H9 (cell line): ENCODE measurements around the gene PSMB7. TPM values are rescaled to one million over a fixed set of nuclear protein-coding genes. Genes with fewer than 3 reads are reported as not detected.

Experiments
- DNase-seq: peaks from one replicate; pipeline ENCODE4 v3.0.0-alpha.2; 2017
- H2AFZ ChIP-seq: one replicate; pipeline ENCODE4 v1.6.1; 2013; ENCODE audit warnings: mild to moderate bottlenecking, low read length, control low read depth, moderate library complexity
- H2AK5ac ChIP-seq: 2 replicates; pipeline ENCODE4 v1.6.1; 2013; ENCODE audit warnings: low read length, control low read depth, mixed read lengths; ENCODE audit not compliant: insufficient read length
- H2BK120ac ChIP-seq: one replicate; pipeline ENCODE4 v1.6.1; 2013; ENCODE audit warnings: low read depth, mild to moderate bottlenecking, low read length, control low read depth, inconsistent platforms; ENCODE audit not compliant: poor library complexity, severe bottlenecking
- H2BK12ac ChIP-seq: 2 replicates; pipeline ENCODE4 v1.6.1; 2013; ENCODE audit warnings: low read length, control low read depth, mixed read lengths, low read depth; ENCODE audit not compliant: insufficient read length
- H2BK15ac ChIP-seq: 2 replicates; pipeline ENCODE4 v1.6.1; 2013; ENCODE audit warnings: low read depth, low read length, control low read depth
- H2BK20ac ChIP-seq: one replicate; pipeline ENCODE4 v1.6.1; 2013; ENCODE audit warnings: low read depth, mild to moderate bottlenecking, low read length, control low read depth, inconsistent platforms; ENCODE audit not compliant: poor library complexity, severe bottlenecking
- H2BK5ac ChIP-seq: 2 replicates; pipeline ENCODE4 v1.6.1; 2013; ENCODE audit warnings: low read length, control low read depth, mixed read lengths; ENCODE audit not compliant: insufficient read length
- H3K14ac ChIP-seq: 2 replicates; pipeline ENCODE4 v1.6.1; 2013; ENCODE audit warnings: low read length, control low read depth; ENCODE audit not compliant: insufficient read depth
- H3K18ac ChIP-seq: 2 replicates; pipeline ENCODE4 v1.6.1; 2013; ENCODE audit warnings: low read depth, mild to moderate bottlenecking, mixed read lengths, low read length, control low read depth; ENCODE audit not compliant: insufficient read length
- H3K23ac ChIP-seq: 2 replicates; pipeline ENCODE4 v1.6.1; 2013; ENCODE audit warnings: low read length, control low read depth, mixed read lengths, low read depth; ENCODE audit not compliant: insufficient read length
- H3K23me2 ChIP-seq: 2 replicates; pipeline ENCODE4 v1.6.1; 2013; ENCODE audit warnings: low read depth, mild to moderate bottlenecking, mixed read lengths, low read length, control low read depth; ENCODE audit not compliant: insufficient read length, poor library complexity, severe bottlenecking
- H3K27ac ChIP-seq: 2 replicates; pipeline ENCODE4 v1.5.1; 2013; ENCODE audit warnings: low read length, control low read depth, mixed read lengths, low read depth; ENCODE audit not compliant: insufficient read length
- H3K27me3 ChIP-seq: 2 replicates; pipeline ENCODE4 v1.6.1; 2013; ENCODE audit warnings: low read length, control low read depth, inconsistent platforms; ENCODE audit not compliant: insufficient read depth
- H3K4ac ChIP-seq: 2 replicates; pipeline ENCODE4 v1.6.1; 2013; ENCODE audit warnings: low read depth, mild to moderate bottlenecking, control low read depth, inconsistent platforms, low read length, moderate library complexity
- H3K4me1 ChIP-seq: 2 replicates; pipeline ENCODE4 v1.6.1; 2013; ENCODE audit warnings: low read length, control low read depth, inconsistent platforms; ENCODE audit not compliant: insufficient read depth
- H3K4me2 ChIP-seq: 2 replicates; pipeline ENCODE4 v1.6.1; 2013; ENCODE audit warnings: low read length, control low read depth, mixed read lengths; ENCODE audit not compliant: insufficient read length, insufficient read depth
- H3K56ac ChIP-seq: 2 replicates; pipeline ENCODE4 v1.6.1; 2013; ENCODE audit warnings: low read depth, mild to moderate bottlenecking, mixed read lengths, low read length, control low read depth; ENCODE audit not compliant: insufficient read length
- H3K79me1 ChIP-seq: 2 replicates; pipeline ENCODE4 v1.6.1; 2013; ENCODE audit warnings: low read depth, mild to moderate bottlenecking, moderate library complexity, low read length, control low read depth, inconsistent platforms; ENCODE audit not compliant: insufficient read depth, poor library complexity, severe bottlenecking
- H3K79me2 ChIP-seq: 2 replicates; pipeline ENCODE4 v1.6.1; 2013; ENCODE audit warnings: low read length, control low read depth, inconsistent platforms; ENCODE audit not compliant: insufficient read depth
- H3K9ac ChIP-seq: 2 replicates; pipeline ENCODE4 v1.6.1; 2013; ENCODE audit warnings: low read length, control low read depth, mixed read lengths; ENCODE audit not compliant: insufficient read length; ENCODE audit errors: extremely low read depth
- H3K9me3 ChIP-seq: one replicate; pipeline ENCODE4 v1.6.1; 2013; ENCODE audit warnings: low read depth, low read length, inconsistent platforms; ENCODE audit not compliant: control insufficient read depth
- H3T11ph ChIP-seq: one replicate; pipeline ENCODE4 v1.6.1; 2013; ENCODE audit warnings: mild to moderate bottlenecking, low read length, control low read depth, inconsistent platforms
- H4K20me1 ChIP-seq: one replicate; pipeline ENCODE4 v1.6.1; 2013; ENCODE audit not compliant: control insufficient read depth, insufficient read length, insufficient read depth
- H4K5ac ChIP-seq: 2 replicates; pipeline ENCODE4 v1.6.1; 2013; ENCODE audit warnings: low read depth, mild to moderate bottlenecking, mixed read lengths, low read length, control low read depth; ENCODE audit not compliant: insufficient read length
- H4K8ac ChIP-seq: replicated peaks from 2 replicates; pipeline ENCODE4 v1.6.1; 2013; ENCODE audit warnings: low read length, control low read depth, mixed read lengths, low read depth; ENCODE audit not compliant: insufficient read length
- H4K91ac ChIP-seq: 2 replicates; pipeline ENCODE4 v1.6.1; 2013; ENCODE audit warnings: low read depth, mild to moderate bottlenecking, moderate library complexity, mixed read lengths, low read length, control low read depth; ENCODE audit not compliant: insufficient read length
- H3K27ac Mint-ChIP-seq, 3 experiments: 2 replicates in 2 of 3; 3 replicates in 1 of 3; pipeline ENCODE4 v1.8.0; 2020 to 2021; ENCODE audit warnings: mixed read lengths in 3 of 3, mild to moderate bottlenecking in 1 of 3, moderate library complexity in 1 of 3
- H3K27me3 Mint-ChIP-seq: 2 replicates; pipeline ENCODE4 v1.8.0; 2021; ENCODE audit warnings: low read depth, mild to moderate bottlenecking, moderate library complexity, mixed read lengths
- H3K36me3 Mint-ChIP-seq, 3 experiments: 2 replicates in 2 of 3; 3 replicates in 1 of 3; pipeline ENCODE4 v1.8.0; 2020 to 2021; ENCODE audit warnings: low read depth in 3 of 3, mixed read lengths in 3 of 3; ENCODE audit not compliant: insufficient read depth in 1 of 3
- H3K4me1 Mint-ChIP-seq, 2 experiments: 2 replicates each; pipeline ENCODE4 v1.8.0; 2020; ENCODE audit warnings: mixed read lengths in 2 of 2
- H3K4me3 Mint-ChIP-seq, 2 experiments: 2 replicates in 1 of 2; 3 replicates in 1 of 2; pipeline ENCODE4 v1.8.0; 2020 to 2021; ENCODE audit warnings: mild to moderate bottlenecking in 2 of 2, mixed read lengths in 2 of 2, moderate library complexity in 1 of 2
- H3K9me3 Mint-ChIP-seq, 2 experiments: 2 replicates in 1 of 2; 3 replicates in 1 of 2; pipeline ENCODE4 v1.8.0; 2020; ENCODE audit warnings: mild to moderate bottlenecking in 2 of 2, mixed read lengths in 2 of 2, moderate library complexity in 1 of 2
- WGBS: extraction: QIAGEN DNeasy Blood & Tissue Kit; methylation state at CpG from one replicate; pipeline ENCODE4 v1.1.7; 2013; ENCODE audit warnings: missing lambda C conversion rate, low lambda C conversion rate, mixed read lengths; ENCODE audit not compliant: insufficient read length; ENCODE audit errors: extremely low coverage; 5-methylcytosine and 5-hydroxymethylcytosine counted together
- total RNA-seq: library from RNA; stranded (reverse); gene quantifications from 2 replicates; pipeline ENCODE4 v1.2.1, GENCODE V29; 2021
- TF ChIP-seq, protein P1 (sequence below): fragments of 200-600 bp; sonication (generic); conservative IDR thresholded peaks from 3 replicates; pipeline ENCODE4 v1.8.0; 2021; ENCODE audit warnings: antibody characterized with exemption, mild to moderate bottlenecking

PSMB7 gene
- total RNA-seq, 1 experiment from 2014 or later: 209 TPM

DNA sequence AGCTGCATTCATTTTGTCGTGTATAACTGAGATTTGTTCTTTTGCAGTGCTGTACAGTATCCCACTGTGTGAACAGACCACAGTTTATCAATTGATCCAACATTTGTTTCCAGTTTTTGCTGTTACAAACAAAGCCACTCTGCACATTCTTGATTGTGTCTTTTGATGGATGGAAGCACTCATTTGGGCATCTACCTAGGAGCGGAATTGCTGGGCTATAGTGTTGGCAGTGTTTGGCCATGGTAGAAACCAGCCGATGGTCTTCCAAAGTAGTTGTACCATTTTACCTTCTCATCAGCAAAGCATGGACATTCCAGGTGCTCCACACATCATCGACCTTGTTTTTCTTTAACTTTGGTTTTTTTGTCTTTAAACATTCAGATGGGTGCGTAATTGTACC lies 77.7 kb downstream of the PSMB7 start:
- Histone ChIP-seq H3T11ph (no peak overlapping the region), H3K9ac (no peak overlapping the region), H3K27me3 (no peaks in the 10 kb centered on the region)

More for the DNA sequence above, 77.7 kb downstream of the PSMB7 start:
- no peak overlapping the region for H3K56ac ChIP-seq
- Mint-ChIP-seq H3K4me3 (no peak overlapping the region), H3K9me3 (peaks cover 4 to 6% of the 10 kb centered on the region in 2 experiments; a peak in 3 of 5 replicates), H3K4me1 (peaks cover 16 to 22% of the 10 kb centered on the region in 2 experiments), H3K27me3 (no peaks in the 10 kb centered on the region; the same call in 1 of the 2 replicates), H3K27ac (no peak overlapping the region), H3K36me3 (peaks cover 11 to 18% (median 14%) of the 10 kb centered on the region in 3 experiments; a peak in 6 of 7 replicates)
- no peak overlapping the region for H2BK20ac ChIP-seq
- no peak overlapping the region for H3K14ac ChIP-seq
- no peak overlapping the region for H2BK120ac ChIP-seq
- no peak overlapping the region for H3K4ac ChIP-seq
- H2BK5ac ChIP-seq: no peak overlapping the region
- H4K8ac ChIP-seq: no peak overlapping the region
- no peak overlapping the region for H2AK5ac ChIP-seq
- H4K5ac ChIP-seq: no peak overlapping the region
- no peak overlapping the region for H2AFZ ChIP-seq
- no peak overlapping the region for H3K4me2 ChIP-seq
- TF ChIP-seq, protein P1, sequence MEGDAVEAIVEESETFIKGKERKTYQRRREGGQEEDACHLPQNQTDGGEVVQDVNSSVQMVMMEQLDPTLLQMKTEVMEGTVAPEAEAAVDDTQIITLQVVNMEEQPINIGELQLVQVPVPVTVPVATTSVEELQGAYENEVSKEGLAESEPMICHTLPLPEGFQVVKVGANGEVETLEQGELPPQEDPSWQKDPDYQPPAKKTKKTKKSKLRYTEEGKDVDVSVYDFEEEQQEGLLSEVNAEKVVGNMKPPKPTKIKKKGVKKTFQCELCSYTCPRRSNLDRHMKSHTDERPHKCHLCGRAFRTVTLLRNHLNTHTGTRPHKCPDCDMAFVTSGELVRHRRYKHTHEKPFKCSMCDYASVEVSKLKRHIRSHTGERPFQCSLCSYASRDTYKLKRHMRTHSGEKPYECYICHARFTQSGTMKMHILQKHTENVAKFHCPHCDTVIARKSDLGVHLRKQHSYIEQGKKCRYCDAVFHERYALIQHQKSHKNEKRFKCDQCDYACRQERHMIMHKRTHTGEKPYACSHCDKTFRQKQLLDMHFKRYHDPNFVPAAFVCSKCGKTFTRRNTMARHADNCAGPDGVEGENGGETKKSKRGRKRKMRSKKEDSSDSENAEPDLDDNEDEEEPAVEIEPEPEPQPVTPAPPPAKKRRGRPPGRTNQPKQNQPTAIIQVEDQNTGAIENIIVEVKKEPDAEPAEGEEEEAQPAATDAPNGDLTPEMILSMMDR: no peak
- H2BK15ac ChIP-seq: no peak overlapping the region
- no peak overlapping the region for H3K27ac ChIP-seq
- no peak overlapping the region for H3K18ac ChIP-seq
- no peak overlapping the region for H3K23ac ChIP-seq
- no peaks in the 10 kb centered on the region for H3K23me2 ChIP-seq
- H3K79me2 ChIP-seq: no peaks in the 10 kb centered on the region
- H2BK12ac ChIP-seq: no peak overlapping the region
- no peaks in the 10 kb centered on the region for H4K20me1 ChIP-seq
- WGBS: no CpG with 5 or more reads among the region's 5 CpGs
- no peaks in the 10 kb centered on the region for H3K79me1 ChIP-seq
- H3K9me3 ChIP-seq: no peaks in the 10 kb centered on the region
- DNase-seq: no peak
- H3K4me1 ChIP-seq: no peaks in the 10 kb centered on the region
- H4K91ac ChIP-seq: no peak overlapping the region
